RWPE2 (cell line): ENCODE measurements around the gene IL17REL.
"Not testable (repeated sequence)": the region's sequence is repeated elsewhere in the genome, so short reads cannot be mapped to it uniquely, and the experiment has no call there.

Experiments used
- ATAC-seq: fragments of 200-7000 bp; cut with Tn5 transposase; 3 replicates; pipeline ENCODE4 v1.9.1; 2021; ENCODE audit warnings: low read depth
- DNase-seq: peaks from one replicate; pipeline ENCODE4 v3.0.0-alpha.2; 2020; ENCODE audit warnings: low spot score
- H3K27ac ChIP-seq: fragments of 450-650 bp; 2 replicates; pipeline ENCODE4 v1.5.1; 2017; ENCODE audit warnings: mild to moderate bottlenecking; ENCODE audit not compliant: poor library complexity, severe bottlenecking
- H3K27me3 ChIP-seq: fragments of 250-450 bp; sonication (Bioruptor Pico); 2 replicates; pipeline ENCODE4 v1.5.1; 2021; ENCODE audit warnings: mild to moderate bottlenecking, moderate library complexity; ENCODE audit not compliant: insufficient read depth, poor library complexity, severe bottlenecking
- H3K36me3 ChIP-seq: fragments of 250-450 bp; sonication (Bioruptor Pico); 2 replicates; pipeline ENCODE4 v1.5.1; 2020; ENCODE audit warnings: low read depth, mild to moderate bottlenecking, moderate library complexity
- H3K4me1 ChIP-seq: fragments of 250-450 bp; sonication (Bioruptor Pico); 2 replicates; pipeline ENCODE4 v1.5.1; 2021; ENCODE audit warnings: mild to moderate bottlenecking, moderate library complexity; ENCODE audit not compliant: insufficient read depth, poor library complexity, severe bottlenecking
- H3K4me3 ChIP-seq: fragments of 250-450 bp; sonication (Bioruptor Pico); 2 replicates; pipeline ENCODE4 v1.5.1; 2021; ENCODE audit warnings: mild to moderate bottlenecking, moderate library complexity; ENCODE audit not compliant: severe bottlenecking
- H3K9me3 ChIP-seq: fragments of 250-450 bp; sonication (Bioruptor Pico); 2 replicates; pipeline ENCODE4 v1.5.1; 2021; ENCODE audit warnings: mild to moderate bottlenecking, moderate library complexity; ENCODE audit not compliant: severe bottlenecking
- CTCF ChIP-seq: fragments of 450-650 bp; IDR thresholded peaks from one replicate; pipeline ENCODE4 v1.5.1; 2017; ENCODE audit warnings: mild to moderate bottlenecking, moderate library complexity; ENCODE audit not compliant: poor library complexity, severe bottlenecking

IL17REL gene

GRCh38 chr22:49947296-49947622 lies 65.3 kb downstream of the IL17REL start:
- Histone ChIP-seq H3K4me1 (peaks cover 41% of the 10 kb centered on the region), H3K27ac (no peak overlapping the region), H3K27me3 (no peaks in the 10 kb centered on the region), H3K9me3 (no peaks in the 10 kb centered on the region), H3K4me3 (no peak overlapping the region), H3K36me3 (no peaks in the 10 kb centered on the region)
- DNase-seq (no peak), ATAC-seq (no peak)
- TF ChIP-seq CTCF, result no peak

- no peak for TF ChIP-seq CTCF
These were observed 65.8 kb downstream of the IL17REL start for GRCh38 chr22:49946612-49947295.

GRCh38 chr22:49945042-49945794 lies 67.3 kb downstream of the IL17REL start:
- peak overlapping the region; percentile 19 for H3K27ac ChIP-seq
- not testable (repeated sequence) for ATAC-seq, H3K36me3 ChIP-seq, H3K27me3 ChIP-seq, DNase-seq, H3K9me3 ChIP-seq, H3K4me3 ChIP-seq
- H3K4me1 ChIP-seq, result peaks cover 25% of the 10 kb centered on the region

More at GRCh38 chr22:49946612-49947295, 65.8 kb downstream of the IL17REL start:
- H3K4me3 ChIP-seq, result no peak overlapping the region
- ATAC-seq, result no peak
- peak overlapping the region; percentile 19 for H3K27ac ChIP-seq
- DNase-seq, result no peak
- H3K9me3 ChIP-seq, result no peaks in the 10 kb centered on the region
- no peaks in the 10 kb centered on the region for H3K36me3 ChIP-seq
- no peaks in the 10 kb centered on the region for H3K27me3 ChIP-seq
- peaks cover 36% of the 10 kb centered on the region for H3K4me1 ChIP-seq
